ENCODE measurements around the gene PLCB1.

The PLCB1 gene

DNA sequence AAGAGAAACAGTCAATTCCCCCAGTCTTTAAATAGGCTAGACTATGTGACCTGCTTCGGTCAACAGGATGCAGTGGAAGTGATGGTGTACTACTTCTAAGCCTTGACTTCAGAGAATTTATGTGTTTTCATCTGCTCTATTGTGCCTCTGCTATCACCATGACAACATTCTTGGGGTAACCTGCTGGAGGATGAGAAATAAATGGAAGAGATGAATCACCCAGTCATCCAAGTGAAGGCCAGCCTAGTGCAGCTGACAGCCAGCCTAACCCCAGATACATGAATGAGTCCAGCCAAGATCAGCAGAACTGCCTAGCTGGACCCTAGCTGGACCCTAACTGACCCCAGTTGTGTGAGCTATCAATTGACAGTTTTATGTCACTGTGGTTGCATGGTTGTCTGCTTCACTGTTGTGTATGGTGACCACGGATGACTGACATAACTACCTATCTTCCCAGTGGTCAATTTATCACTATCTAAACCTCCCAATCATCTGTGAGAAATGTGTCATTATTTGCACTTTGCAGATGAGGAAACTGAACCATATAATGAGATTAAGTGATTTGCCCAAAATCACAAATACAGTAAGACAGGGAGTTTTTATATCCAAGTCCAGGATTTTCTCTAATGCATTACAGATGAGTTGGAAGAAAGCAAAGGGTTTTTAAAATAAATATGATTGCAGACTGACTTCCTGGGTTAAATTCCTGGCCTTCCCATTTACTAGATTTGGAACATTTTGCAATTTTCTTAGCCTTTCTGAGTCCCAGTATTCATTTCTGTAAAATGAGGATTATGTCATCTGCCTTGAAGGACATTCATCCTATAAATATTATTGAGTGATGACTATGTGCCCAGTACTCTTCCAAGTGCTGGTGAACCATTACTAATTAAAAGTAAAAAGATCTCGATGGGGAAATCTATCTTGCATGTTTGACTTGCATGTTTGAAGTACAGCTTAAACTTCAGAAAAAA, 800.4 kb downstream of the PLCB1 start:
- no peak for DNase-seq

DNA sequence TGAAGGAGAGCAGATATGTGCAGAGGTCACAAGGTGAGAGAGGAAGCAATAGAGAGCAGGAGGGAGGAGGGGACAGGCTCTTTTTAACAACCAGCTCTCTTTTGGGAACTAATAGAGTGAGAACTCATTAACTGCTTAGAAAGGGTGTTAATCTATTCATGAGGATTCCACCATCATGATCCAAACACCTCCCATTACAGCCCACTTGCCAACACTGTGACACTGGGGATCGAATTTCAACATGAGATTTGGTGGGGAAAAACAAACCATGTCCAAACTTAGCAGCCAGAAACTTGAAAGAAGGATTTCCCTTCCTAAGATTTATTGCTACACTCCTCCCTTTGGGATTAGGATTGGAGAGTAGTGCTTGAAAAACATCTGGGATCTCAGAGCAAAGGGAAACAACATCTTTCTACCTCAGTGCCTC, 801.3 kb downstream of the PLCB1 start:
- DNase-seq = no peak

DNA sequence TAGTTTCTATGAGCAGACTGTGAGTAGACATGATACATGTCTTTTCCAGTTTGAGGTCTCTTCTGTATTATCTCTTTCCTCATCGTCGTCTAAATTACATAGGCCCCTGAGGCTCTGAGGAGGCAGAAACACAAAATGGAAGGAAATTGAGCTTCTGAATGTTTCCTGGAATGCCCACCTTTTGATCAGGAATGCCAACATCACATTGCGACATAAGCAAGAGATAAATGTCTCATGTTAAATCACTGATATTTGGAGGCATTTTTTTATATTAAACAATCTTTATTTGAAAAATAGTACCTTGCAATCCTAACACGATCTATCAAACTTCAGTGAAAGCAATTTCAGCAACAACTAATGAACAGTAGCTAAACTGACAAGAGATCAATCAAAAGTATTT, 802.3 kb downstream of the PLCB1 start:
- no peak for DNase-seq
